GM21390 (cell line): ENCODE results near the gene APBA3.

ENCODE experiments used
- ATAC-seq: cut with Tn5 transposase; IDR thresholded peaks from one replicate; pipeline ENCODE4 v1.9.1; 2021; ENCODE audit not compliant: unreplicated experiment

Gene APBA3

DNA sequence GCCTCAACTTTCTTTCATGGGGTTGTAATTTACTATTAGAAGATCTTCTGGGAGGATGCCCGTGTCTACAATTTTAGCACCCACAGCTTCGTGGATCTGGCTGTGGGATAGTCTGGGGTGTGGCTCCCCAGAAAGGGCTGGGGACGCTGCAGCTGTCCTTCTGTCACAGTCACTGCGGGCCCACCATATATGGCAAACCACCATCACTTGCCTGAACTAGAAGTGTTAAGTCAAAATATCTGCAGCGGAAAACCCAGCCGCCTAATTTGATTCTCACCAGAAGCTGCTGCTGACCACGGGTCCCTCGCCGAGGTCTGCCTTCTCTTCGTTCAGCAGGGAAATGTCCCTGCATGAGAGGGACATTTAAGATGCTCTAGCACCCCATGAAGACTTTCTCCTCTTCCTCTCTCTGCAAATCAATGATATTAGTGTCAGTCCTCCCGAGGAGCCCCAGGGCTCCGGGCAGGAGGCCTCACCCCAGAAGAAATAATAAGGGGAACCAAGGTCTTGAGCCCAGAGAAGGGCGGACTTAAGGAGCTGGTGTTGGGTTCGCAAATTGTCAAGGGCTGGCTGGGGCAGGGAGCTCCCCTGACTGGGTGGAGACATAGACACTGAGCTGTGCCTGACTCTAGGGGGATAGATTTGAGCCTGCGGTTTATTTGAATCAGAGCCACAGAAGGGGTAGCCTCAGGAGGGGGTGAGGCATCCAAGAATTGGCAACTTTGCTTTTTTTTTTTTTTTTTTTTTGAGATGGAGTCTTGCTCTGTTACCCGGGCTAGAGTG, 27.7 kb upstream of the APBA3 start:
- no peak for ATAC-seq

DNA sequence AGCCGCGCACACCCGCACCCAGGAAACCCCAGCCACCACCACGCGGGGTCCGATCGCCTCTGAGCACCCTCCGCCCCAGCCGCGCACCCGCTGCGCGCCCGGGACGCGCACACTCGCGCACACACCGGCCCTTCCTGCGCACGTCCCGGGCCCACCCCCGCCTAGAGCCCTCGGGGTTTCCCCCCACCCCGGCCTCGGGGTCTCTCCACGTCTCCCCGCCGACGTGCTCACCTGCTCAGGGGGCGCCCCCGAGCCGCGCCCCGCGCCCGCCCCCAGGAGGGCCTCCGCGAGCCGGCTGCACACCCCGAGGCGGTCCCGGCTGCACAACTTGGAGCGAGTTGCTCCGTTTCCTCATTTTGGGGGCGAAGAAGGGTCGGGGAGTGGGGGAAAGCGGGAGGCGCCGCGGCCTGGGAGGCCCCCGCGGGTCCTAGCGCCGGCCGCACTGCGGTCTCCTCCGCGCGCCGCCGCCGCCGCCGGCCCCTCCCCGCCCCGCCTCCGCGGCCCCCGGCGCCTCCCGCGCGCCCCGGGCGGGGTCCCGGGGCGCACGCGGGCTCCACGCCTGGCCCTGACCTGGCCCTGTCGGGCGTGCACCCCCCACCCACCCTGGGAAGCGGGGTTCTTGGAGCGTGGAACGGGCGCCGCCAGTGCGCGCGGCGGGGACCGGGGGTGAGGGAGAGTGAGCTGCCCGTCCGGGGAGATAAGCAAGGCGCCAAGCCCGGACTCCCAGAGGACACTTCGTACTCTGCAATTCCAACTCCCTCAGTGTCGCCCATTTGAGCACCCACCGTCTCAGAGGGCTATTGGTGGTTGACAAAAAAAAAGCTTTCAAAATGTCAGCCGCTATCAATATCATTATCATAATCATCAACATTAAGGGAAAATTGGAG, 24.7 kb upstream of the APBA3 start, which contains the start of gene MATK:
Gene MATK (minus strand): TSS at position 444 of the 887 bp plus-strand sequence. CDS start 1,246 bp downstream, outside the sequence.
- no peak for ATAC-seq

DNA sequence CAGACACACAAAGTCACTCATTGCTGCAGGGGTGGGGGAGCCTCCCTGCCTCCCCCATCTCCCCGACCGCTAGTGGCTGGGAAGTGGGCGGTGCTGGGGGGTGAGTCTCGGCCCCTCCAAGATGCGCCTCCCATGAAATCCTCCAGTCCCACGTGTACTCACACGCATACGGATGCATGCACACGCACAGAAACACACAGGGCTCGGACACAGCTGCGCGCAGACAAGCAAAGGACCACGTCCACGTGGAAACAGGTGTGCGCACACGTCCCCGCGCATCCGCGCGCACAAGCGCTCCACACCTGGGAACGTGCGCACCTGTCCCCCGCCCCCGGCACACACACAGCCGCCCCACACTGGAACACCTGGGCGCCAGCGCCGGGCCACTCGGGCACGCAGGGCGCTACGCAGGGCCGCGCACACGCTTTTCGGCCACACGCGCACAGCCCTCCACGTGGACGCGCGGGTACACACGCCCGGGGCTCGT, 24.0 kb upstream of the APBA3 start:
- no peak for ATAC-seq

DNA sequence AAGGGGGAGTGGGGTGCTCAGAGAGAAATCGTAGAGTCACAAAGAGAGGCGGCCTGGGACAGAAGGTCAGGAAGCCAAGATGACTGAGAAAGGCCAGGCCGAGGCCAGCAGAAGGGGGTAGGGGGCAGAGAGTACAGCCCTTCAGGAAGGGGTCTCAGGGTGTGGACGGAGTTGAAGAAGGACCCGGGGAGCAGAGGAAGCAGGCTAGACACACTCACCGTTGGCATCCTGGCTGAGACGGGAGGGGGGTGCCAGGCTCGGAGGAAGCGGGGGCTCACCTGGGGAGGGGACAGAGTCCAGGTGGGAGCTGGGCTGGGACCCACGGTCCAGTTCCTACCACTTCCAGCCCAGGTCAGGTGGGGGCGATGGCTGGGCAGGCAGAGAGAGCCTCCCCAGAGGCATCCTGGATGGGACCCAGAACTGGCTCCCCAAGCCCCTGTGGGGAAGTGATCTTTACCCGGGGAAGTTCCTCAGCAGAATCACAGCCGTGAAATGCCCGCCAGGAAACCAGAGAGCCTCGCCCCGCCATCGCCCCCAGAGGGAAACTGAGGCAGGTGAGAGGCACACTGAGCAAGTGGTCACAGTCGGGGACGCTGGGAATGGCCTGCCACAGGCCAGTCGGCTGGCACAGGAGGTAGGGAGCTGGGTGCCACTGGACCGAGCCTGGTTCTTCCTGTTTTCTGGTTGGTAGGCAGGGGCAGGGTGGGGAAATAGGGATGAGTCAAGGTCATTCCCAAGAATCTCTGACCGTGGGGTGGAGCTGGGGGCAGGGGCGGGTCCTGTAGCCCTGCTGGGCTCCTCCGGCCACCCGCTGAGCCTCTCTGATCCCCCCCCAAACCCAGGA, 23.3 kb upstream of the APBA3 start:
- no peak for ATAC-seq

DNA sequence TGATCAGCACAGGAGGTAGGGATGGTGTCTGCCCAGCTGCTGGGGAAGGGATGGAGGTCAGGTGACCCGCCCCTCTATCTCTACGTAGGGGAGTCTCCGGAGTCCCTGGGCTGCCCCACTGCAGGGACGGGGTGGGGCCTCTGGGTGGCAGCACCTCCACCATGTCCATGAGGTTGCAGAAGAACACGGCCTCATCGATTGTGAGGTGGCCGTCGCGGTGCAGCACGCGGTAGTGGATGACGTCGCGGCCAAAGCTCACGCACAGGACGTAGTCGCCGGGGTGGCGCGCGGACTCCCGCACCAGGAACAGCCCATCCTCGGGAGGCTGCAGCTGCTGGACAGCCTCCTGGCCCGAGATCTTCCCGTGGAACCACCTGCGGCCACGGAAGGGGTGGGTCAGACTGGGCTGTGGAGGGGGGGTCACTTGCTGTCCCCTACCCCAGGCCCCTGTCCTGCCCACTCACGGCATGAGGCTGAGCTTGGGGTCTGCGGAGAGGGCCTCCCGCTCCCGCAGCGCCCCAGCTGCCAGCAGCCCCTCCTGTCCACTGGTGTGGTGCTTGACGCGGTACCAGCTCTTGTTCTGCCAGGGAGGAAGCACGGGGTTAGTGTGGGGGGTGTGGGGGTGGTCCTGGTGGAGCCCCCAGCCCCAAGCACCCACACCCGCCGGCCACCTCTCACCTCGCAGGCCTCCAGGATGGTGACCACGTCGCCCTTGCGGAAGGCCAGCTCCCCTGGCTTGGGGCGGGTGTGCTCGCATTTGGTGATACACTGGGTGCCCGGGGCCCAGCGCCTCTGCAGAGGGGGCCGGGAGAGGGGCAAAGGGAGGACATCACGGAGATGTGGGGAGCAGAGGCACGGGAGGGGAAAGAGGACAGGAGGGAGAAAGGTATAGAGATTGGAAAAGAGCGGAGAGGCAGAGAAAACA, 22.4 kb upstream of the APBA3 start:
- no peak for ATAC-seq

DNA sequence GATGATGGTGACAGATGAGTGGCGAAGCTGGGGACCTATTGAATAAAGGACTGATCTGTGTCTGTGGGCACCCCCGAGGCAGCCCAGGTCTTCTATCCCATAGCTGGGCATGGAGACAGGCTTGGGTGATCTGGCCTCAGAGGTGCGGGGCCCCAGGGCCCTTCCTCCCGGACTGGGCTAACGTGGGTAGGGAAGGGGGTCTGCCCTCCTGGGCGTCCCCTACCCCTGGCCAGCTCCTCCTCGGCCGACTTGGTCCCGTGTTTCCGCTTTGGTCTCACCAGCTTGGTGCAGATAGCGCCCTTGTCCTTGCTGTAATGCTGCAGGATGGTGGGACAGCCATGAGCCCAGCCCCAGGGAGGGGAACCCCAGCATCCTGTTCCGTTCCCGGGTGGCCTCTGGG, 21.4 kb upstream of the APBA3 start:
- ATAC-seq, result no peak

DNA sequence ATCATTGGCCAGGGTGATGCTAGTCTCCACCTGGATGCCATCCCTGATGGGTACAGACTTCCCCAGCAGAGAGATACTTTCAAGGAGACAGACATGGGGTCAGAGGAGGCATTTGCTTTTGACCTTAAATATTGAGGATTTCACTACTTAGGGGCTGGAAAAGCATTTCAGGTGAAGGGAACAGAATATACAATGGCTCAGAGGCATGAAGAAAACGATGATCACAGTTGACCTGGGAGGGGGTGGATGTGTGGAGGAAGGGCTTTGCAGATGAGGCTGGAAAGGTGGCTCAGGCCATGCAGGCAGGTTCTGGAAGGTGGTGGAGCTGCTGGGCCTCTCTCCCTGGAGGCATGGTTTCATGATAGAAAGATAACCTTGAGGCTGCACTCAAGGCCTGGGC, 20.8 kb upstream of the APBA3 start:
- no peak for ATAC-seq

DNA sequence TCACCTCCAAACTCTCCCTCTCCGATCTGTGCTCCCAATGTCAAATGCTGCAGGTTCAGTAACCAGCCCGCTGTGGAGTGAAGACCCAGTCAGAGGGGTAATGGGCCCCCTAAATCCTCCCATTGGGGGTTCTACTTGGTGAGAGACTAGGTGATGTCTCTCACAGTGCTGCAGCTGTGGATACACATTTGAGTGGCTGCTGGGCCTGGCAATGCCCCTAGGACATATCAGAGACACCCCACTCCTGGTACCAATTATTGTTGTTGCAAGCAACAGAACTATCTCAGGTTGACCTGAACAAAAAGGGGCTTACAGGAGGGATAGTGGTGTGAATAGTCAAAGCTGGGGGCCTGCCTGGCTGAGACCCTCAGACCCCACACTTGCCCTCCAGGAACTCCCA, 20.1 kb upstream of the APBA3 start:
- ATAC-seq, result no peak

DNA sequence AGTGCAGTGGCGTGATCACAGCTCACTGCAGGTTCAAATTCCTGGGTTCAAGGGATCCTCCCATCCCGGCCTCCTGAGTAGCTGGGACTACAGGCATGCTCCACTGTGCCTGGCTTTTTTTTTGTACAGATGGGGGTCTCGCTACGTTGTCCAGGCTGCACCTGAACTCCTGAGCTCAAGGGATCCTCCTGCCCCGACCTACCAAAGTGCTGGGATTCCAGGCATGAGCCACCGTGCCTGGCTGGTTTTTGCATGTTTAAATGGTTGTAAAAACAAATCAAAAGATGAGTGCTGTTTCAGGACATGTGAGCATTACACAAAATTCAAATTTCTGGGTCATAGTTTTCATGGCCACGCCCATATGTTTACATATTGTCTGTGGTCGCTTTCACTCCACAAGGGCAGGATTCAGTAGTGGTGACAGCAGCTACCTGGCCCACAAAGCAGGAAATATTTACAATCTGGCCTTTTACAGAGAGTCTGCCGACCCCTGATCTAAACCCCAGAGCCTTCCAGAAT, 19.4 kb upstream of the APBA3 start:
- ATAC-seq, result no peak

DNA sequence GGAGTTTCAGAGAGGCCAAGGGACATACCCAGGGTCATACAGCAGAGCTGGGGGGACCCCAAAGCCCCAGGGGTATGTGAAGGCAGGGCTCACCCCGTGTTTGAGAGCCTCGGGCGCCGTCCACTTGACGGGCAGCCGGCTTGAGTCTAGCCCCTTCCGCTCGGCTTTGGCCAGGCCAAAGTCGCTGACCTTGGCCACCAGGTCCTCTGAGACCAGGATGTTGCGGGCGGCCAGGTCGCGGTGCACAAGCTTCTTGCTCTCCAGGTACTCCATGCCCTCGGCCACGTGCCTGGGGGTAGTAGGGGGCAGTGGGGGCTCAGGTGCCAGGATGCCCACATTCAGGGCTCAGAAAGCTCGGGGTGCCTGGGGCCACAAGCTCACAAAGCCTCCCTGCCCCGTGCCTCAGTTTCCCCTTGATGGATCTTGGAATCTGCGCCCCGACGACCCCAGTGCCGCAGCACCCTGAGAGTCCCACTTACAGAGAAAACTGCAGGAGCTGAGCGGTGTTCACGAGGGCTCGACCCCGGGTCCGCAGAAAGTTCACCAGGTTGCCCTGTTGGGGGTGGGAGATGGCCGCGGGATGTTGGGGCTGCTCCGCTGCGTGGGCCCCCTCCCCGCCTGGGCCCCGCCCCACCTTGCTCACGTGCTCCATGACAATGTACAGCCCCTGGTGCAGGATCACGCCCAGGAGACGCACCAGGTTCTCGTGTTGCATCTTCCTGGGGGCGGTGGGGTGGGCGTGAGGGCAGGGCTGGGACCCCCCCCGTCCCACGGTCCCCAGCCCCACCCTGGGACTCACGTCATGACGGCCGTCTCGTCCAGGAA, 17.6 kb upstream of the APBA3 start:
- ATAC-seq, result no peak

DNA sequence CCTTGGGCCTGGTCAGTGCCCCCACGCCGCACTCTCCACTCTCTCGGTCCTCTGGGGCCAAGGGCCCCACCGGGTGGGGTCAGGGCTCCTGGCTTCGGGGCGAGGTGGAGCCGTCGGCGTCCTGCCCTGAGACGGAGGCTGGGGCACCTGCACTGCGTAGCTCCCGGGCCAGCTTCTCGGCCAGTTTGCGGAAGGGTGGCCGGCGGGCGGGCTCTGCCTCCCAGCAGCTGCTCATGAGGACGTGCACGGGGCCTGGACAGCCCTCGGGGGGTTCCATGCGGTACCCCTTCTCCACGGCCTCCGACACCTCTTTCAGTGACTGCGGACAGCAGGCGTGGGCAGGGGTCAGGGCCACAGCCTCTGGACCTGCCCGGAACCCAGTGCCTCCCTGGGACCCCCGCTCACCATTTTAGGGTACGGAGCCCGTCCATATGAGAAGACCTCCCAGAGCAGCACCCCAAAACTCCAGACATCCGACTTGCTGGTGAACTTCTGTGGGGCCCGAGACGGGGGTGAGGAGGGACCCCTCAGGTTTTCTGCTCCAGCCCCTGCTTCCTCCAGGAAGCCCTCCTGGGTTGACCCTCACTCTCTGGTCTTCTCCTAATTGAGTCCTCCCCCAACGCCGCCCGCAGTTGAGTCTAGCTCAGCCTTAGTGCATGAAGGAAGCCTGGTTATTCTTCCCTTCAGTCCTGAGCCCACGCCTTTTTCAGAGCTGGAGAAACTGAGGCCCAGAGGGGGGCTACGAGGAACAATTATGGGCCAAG, 16.8 kb upstream of the APBA3 start:
- no peak for ATAC-seq

DNA sequence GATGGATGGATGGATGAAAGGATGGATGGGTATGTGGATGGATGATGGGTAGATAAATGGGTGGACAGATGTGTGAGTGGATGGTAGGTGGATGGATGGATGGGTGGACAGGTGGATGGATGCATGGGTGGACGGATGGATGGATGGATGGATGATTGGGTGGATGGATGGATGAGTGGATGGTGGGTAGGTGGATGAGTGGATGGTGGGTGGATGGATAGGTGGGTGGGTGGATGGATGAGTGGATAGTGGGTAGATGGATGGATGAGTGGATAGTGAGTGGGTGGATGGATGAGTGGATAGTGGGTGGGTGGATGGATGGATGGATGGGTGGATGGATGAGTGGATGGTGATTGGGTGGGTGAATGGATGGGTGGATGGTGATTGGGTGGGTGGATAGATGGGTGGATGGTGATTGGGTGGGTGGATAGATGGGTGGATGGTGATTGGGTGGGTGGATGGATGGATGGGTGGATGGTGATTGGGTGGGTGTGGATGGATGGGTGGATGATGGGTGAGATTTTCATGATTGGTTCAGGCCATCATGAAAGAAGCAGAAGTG, 15.1 kb upstream of the APBA3 start:
- ATAC-seq, result no peak

DNA sequence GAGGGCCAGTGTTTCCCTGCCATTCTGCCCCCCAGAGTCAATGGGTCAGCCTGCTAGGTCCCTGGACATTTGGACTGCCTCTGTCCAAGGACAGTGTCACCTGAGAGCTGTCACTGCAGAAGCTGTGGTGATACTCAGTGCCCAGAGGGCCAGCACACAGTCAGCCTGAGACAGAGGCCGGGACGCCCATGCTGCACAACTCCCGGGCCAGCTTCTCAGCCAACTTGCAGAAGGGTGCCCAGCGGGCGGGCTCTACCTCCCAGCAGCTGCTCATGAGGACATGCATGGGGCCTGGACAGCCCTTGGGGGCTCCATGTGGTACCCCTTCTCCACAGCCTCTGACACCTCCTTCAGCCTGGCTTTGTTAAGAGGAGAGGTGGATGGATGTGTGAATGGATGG, 14.3 kb upstream of the APBA3 start:
- ATAC-seq, result no peak

DNA sequence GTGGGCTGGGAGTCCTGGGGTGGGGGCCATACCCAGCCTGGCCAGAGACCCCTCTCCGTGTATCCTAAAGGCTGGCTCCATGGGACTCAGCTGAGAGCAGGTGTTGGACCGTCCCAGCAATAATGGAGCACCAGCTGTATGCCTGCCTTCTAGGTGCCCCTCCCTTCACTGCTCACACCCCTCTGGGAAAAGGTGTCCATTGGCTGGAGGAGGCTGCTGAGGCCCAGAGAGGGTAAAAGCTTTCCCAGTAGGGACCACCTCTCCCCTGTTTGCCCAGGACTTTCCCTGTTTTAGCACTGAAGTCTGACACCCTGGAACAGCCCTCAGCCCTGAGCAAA, 13.9 kb upstream of the APBA3 start:
- no peak for ATAC-seq

DNA sequence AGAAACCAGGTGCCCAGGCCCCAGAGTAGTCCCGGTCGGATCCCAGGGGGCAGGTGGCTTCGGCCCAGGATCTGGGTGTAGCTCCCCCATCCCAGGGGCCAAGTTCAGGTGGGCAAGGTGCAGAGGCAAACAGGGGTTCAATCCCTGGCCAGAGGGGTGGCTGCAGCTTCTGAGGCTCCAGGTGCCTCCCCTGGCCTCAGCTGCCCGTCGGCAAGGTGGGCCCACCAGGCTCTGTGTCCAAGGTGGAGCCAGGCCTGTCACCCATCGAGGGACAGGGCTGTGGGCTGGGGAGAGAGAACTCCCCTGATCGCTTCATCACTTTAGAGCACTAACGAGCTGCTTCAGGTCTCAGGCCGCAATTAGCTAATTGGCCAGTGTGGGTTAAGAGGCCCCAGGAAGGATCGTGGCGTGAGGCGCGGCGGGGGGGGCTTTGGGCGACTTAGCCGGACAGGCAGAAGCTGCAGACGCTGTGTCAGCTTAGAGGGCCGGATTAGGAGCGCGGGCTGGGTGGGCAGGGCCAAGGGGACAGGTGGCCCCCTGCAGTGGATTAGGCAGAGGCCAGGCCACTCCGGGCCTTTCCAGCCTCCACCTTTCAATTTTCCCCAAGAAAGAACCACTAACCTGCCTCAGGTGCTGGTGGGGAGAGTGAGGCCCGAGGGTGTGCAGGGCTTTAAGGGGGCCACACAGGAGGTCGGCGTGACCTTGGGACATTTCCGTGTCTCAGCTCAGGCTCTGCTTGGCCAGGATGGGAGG, 13.3 kb upstream of the APBA3 start:
- no peak for ATAC-seq

DNA sequence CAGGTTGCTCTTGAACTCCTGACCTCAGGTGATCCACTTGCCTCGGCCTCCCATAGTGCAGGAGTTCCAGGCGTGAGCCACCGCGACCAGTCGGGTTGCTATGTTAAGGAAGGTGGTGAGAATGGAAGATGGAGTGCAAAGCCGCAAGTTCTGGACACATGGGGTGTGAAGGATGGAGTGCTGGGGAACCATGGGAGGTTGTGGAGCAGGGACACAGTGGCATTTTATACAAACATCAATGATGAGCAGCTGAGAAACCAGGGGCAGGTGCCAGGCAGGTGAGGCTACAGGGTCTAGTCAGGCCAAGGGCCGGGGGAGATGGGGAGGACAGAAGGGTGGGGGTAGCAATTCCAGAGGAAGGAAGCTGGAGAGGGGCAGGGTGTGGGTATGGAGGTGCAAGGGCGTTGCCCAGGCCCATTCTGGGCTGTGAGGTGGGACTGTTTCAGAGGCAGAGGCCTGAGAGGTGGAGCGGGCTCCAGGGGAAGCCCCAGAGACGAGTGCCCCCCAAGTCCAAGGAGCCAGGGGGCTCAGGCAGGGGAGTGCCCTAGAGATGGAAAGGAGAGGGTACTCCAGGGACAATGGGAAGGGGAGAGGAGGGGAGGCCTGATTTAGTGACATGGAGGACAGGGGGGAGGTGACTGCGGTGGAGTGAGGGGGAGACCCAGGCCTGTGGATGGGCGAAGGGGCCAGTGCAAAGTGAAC, 12.5 kb upstream of the APBA3 start:
- no peak for ATAC-seq
